ENCODE measurements around the gene MADD. TPM values are rescaled to one million over a fixed set of nuclear protein-coding genes. Genes with fewer than 3 reads are reported as not detected.

Gene MADD
- total and polyA plus RNA-seq, 2 experiments from 2014 or later = 13.4 to 43.8 TPM

DNA sequence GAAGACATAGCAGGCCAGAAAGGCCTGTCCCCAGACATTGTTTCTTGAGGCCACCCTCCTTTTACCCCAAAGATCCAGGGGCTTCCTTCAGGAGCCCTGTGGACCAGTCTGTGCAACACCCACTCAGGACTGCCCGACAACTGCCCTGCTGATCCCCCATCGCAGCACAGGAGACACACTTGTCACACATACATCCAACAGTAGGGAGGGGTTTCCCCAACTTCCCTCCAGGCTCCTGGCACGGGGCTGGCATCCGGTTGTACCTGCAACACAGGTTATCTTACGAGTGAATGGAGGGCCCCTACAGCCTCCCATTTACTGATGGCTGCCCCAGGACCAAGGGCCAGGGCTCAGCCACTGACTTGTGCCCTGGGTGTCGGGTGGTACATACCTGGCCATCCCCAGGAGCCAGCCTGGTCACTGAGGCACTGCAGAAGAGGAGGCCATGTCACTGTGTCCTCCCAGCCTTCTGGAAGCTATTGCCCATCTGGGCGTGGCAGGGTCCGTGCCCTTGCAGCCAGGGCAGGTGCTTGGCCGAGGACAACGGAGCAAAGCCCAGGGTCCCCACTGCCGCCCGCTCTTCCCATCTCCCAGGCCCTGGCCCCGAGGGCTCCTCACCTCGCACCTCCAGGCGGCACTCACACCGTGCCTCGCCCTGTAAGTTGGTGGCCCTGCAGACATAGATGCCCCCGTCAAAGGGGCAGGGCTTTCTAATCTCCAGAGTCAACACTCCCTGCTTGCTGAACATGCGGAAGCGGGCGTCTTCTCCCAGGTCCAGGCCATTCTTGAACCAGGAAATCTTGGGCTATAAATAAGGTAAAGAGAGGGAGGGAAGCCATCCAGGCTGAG lies 61.7 kb downstream of the MADD start:
- no peaks in the 10 kb centered on the region for H3K79me2 ChIP-seq (replicated peaks; ENCODE audit: insufficient read depth)
- TF ChIP-seq POLR2AphosphoS5 (IDR thresholded peaks at IDR 0.05; ENCODE audit: low read depth) = no peak
- no peak for TF ChIP-seq CREB1 (CRISPR knock-in tag; IDR thresholded peaks at IDR 0.05; ENCODE audit: low read depth)
- TF ChIP-seq, protein P1, sequence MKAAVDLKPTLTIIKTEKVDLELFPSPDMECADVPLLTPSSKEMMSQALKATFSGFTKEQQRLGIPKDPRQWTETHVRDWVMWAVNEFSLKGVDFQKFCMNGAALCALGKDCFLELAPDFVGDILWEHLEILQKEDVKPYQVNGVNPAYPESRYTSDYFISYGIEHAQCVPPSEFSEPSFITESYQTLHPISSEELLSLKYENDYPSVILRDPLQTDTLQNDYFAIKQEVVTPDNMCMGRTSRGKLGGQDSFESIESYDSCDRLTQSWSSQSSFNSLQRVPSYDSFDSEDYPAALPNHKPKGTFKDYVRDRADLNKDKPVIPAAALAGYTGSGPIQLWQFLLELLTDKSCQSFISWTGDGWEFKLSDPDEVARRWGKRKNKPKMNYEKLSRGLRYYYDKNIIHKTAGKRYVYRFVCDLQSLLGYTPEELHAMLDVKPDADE (IDR thresholded peaks at IDR 0.05) = no peak
- TF ChIP-seq JUNB (IDR thresholded peaks at IDR 0.05; ENCODE audit: unreplicated experiment) = no peak
- TF ChIP-seq EZH2phosphoT487 (IDR thresholded peaks at IDR 0.05; ENCODE audit: unreplicated experiment) = no peak
- TF ChIP-seq STAT1 (IDR thresholded peaks at IDR 0.05; ENCODE audit: unreplicated experiment) = no peak
- TF ChIP-seq, protein P2, sequence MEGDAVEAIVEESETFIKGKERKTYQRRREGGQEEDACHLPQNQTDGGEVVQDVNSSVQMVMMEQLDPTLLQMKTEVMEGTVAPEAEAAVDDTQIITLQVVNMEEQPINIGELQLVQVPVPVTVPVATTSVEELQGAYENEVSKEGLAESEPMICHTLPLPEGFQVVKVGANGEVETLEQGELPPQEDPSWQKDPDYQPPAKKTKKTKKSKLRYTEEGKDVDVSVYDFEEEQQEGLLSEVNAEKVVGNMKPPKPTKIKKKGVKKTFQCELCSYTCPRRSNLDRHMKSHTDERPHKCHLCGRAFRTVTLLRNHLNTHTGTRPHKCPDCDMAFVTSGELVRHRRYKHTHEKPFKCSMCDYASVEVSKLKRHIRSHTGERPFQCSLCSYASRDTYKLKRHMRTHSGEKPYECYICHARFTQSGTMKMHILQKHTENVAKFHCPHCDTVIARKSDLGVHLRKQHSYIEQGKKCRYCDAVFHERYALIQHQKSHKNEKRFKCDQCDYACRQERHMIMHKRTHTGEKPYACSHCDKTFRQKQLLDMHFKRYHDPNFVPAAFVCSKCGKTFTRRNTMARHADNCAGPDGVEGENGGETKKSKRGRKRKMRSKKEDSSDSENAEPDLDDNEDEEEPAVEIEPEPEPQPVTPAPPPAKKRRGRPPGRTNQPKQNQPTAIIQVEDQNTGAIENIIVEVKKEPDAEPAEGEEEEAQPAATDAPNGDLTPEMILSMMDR (conservative IDR thresholded peaks at IDR 0.05; ENCODE audit: low read depth in 2 of 2) = no peak
- TF ChIP-seq ZNF331 (CRISPR knock-in tag; IDR thresholded peaks at IDR 0.05; ENCODE audit: low read depth) = no peak
- TF ChIP-seq, protein P3, sequence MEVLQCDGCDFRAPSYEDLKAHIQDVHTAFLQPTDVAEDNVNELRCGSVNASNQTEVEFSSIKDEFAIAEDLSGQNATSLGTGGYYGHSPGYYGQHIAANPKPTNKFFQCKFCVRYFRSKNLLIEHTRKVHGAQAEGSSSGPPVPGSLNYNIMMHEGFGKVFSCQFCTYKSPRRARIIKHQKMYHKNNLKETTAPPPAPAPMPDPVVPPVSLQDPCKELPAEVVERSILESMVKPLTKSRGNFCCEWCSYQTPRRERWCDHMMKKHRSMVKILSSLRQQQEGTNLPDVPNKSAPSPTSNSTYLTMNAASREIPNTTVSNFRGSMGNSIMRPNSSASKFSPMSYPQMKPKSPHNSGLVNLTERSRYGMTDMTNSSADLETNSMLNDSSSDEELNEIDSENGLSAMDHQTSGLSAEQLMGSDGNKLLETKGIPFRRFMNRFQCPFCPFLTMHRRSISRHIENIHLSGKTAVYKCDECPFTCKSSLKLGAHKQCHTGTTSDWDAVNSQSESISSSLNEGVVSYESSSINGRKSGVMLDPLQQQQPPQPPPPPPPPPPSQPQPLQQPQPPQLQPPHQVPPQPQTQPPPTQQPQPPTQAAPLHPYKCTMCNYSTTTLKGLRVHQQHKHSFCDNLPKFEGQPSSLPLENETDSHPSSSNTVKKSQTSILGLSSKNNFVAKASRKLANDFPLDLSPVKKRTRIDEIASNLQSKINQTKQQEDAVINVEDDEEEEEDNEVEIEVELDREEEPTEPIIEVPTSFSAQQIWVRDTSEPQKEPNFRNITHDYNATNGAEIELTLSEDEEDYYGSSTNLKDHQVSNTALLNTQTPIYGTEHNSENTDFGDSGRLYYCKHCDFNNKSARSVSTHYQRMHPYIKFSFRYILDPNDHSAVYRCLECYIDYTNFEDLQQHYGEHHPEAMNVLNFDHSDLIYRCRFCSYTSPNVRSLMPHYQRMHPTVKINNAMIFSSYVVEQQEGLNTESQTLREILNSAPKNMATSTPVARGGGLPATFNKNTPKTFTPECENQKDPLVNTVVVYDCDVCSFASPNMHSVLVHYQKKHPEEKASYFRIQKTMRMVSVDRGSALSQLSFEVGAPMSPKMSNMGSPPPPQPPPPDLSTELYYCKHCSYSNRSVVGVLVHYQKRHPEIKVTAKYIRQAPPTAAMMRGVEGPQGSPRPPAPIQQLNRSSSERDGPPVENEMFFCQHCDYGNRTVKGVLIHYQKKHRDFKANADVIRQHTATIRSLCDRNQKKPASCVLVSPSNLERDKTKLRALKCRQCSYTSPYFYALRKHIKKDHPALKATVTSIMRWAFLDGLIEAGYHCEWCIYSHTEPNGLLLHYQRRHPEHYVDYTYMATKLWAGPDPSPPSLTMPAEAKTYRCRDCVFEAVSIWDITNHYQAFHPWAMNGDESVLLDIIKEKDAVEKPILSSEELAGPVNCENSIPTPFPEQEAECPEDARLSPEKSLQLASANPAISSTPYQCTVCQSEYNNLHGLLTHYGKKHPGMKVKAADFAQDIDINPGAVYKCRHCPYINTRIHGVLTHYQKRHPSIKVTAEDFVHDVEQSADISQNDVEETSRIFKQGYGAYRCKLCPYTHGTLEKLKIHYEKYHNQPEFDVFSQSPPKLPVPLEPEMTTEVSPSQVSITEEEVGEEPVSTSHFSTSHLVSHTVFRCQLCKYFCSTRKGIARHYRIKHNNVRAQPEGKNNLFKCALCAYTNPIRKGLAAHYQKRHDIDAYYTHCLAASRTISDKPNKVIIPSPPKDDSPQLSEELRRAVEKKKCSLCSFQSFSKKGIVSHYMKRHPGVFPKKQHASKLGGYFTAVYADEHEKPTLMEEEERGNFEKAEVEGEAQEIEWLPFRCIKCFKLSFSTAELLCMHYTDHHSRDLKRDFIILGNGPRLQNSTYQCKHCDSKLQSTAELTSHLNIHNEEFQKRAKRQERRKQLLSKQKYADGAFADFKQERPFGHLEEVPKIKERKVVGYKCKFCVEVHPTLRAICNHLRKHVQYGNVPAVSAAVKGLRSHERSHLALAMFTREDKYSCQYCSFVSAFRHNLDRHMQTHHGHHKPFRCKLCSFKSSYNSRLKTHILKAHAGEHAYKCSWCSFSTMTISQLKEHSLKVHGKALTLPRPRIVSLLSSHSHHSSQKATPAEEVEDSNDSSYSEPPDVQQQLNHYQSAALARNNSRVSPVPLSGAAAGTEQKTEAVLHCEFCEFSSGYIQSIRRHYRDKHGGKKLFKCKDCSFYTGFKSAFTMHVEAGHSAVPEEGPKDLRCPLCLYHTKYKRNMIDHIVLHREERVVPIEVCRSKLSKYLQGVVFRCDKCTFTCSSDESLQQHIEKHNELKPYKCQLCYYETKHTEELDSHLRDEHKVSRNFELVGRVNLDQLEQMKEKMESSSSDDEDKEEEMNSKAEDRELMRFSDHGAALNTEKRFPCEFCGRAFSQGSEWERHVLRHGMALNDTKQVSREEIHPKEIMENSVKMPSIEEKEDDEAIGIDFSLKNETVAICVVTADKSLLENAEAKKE (CRISPR knock-in tag; IDR thresholded peaks at IDR 0.05) = no peak
- TF ChIP-seq, protein P4, sequence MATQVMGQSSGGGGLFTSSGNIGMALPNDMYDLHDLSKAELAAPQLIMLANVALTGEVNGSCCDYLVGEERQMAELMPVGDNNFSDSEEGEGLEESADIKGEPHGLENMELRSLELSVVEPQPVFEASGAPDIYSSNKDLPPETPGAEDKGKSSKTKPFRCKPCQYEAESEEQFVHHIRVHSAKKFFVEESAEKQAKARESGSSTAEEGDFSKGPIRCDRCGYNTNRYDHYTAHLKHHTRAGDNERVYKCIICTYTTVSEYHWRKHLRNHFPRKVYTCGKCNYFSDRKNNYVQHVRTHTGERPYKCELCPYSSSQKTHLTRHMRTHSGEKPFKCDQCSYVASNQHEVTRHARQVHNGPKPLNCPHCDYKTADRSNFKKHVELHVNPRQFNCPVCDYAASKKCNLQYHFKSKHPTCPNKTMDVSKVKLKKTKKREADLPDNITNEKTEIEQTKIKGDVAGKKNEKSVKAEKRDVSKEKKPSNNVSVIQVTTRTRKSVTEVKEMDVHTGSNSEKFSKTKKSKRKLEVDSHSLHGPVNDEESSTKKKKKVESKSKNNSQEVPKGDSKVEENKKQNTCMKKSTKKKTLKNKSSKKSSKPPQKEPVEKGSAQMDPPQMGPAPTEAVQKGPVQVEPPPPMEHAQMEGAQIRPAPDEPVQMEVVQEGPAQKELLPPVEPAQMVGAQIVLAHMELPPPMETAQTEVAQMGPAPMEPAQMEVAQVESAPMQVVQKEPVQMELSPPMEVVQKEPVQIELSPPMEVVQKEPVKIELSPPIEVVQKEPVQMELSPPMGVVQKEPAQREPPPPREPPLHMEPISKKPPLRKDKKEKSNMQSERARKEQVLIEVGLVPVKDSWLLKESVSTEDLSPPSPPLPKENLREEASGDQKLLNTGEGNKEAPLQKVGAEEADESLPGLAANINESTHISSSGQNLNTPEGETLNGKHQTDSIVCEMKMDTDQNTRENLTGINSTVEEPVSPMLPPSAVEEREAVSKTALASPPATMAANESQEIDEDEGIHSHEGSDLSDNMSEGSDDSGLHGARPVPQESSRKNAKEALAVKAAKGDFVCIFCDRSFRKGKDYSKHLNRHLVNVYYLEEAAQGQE (IDR thresholded peaks at IDR 0.05; ENCODE audit: unreplicated experiment) = no peak
- no peak for TF ChIP-seq NANOG (IDR thresholded peaks at IDR 0.05; ENCODE audit: borderline replicate concordance)
- no peak for TF ChIP-seq EZH2 (IDR thresholded peaks at IDR 0.05; ENCODE audit: low read depth, unreplicated experiment)
- no peak for TF ChIP-seq ZNF114 (CRISPR knock-in tag; IDR thresholded peaks at IDR 0.05)
- no peak overlapping the region for H3K4me2 ChIP-seq
- Mint-ChIP-seq H3K9me3 (no peaks in the 10 kb centered on the region), H3K27me3 (ENCODE audit: insufficient read depth, low read depth, poor library complexity) (peaks cover 13% of the 10 kb centered on the region), H3K4me1 (no peaks in the 10 kb centered on the region), H3K4me3 (no peak overlapping the region; the same call in 2 of the 3 replicates), H3K36me3 (ENCODE audit: low read depth) (peaks cover 9% of the 10 kb centered on the region), H3K27ac (no peak overlapping the region)
- no peaks in the 10 kb centered on the region for H3K36me3 ChIP-seq (ENCODE audit: insufficient read depth)
- no peak overlapping the region for H3K4me3 ChIP-seq
- DNase-seq (ENCODE audit: low spot score) (no peak), ATAC-seq (no peak)
- H3K27me3 ChIP-seq (ENCODE audit: insufficient read depth) = no peaks in the 10 kb centered on the region
- H3K4me1 ChIP-seq (ENCODE audit: insufficient read depth) = no peaks in the 10 kb centered on the region
- no peaks in the 10 kb centered on the region; the same call in 1 of the 2 replicates for H4K20me1 ChIP-seq (replicated peaks; ENCODE audit: insufficient read depth)
- no peaks in the 10 kb centered on the region for H3F3A ChIP-seq (replicated peaks; ENCODE audit: low read depth)
- H3K9me2 ChIP-seq (ENCODE audit: insufficient read depth) = no peaks in the 10 kb centered on the region
- no peak overlapping the region for H2AFZ ChIP-seq
- no peak overlapping the region for H3K27ac ChIP-seq (ENCODE audit: low read depth)

Data from GM23338 (cell line).